ENCODE results near the gene BCL7A. TPM values are rescaled to one million over a fixed set of nuclear protein-coding genes. Genes with fewer than 3 reads are reported as not detected.
A peak's percentile ranks its signal among the peaks of the same experiment; 100 is the strongest.

The BCL7A gene
- total RNA-seq, 4 donors from 2014 or later: 0.75 to 6.8 (median 6.3) TPM

DNA sequence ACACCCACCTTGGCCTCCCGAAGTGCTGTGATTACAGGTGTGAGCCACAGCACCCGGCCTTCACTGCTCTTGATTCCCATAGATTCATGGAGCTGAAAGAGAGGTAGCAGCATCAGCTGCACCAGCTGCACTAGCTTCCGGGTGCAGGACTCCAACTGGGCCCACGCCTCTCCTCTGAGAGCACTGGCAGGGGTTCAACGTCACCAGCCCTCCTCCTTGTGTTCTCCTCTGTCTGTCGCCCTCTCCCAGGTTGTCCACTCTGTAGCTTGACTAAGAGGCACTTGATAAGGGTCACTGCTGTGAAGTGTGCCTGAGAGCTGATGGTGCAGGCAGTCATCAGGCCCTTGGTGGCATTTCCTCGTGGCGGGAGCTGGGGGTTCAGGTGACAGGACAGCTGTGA, 85.2 kb downstream of the BCL7A start:
- H3K27me3 ChIP-seq: no peaks in the 10 kb centered on the region
- no peak overlapping the region for H3K4me3 ChIP-seq
- WGBS, 2 donors (ENCODE audit: low coverage in 1 of 2): 33% methylated on average over 8 of the region's 8 CpGs; no CpG with 5 or more reads in 1 of the 2 donors
- H3K27ac ChIP-seq: peak overlapping the region; percentile 84 to 94 (median 88)
- intact Hi-C loops (cut with DNase I; ENCODE audit: low total_unique reads): no loop called here
- H3K36me3 ChIP-seq: no peaks in the 10 kb centered on the region
- TF ChIP-seq, protein P1, sequence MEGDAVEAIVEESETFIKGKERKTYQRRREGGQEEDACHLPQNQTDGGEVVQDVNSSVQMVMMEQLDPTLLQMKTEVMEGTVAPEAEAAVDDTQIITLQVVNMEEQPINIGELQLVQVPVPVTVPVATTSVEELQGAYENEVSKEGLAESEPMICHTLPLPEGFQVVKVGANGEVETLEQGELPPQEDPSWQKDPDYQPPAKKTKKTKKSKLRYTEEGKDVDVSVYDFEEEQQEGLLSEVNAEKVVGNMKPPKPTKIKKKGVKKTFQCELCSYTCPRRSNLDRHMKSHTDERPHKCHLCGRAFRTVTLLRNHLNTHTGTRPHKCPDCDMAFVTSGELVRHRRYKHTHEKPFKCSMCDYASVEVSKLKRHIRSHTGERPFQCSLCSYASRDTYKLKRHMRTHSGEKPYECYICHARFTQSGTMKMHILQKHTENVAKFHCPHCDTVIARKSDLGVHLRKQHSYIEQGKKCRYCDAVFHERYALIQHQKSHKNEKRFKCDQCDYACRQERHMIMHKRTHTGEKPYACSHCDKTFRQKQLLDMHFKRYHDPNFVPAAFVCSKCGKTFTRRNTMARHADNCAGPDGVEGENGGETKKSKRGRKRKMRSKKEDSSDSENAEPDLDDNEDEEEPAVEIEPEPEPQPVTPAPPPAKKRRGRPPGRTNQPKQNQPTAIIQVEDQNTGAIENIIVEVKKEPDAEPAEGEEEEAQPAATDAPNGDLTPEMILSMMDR (IDR thresholded peaks at IDR 0.05): no peak
- TF ChIP-seq POLR2AphosphoS5 (IDR thresholded peaks at IDR 0.05): peak in 1 of 3 donors; percentile 31
- H3K9me3 ChIP-seq: no peaks in the 10 kb centered on the region
- in situ Hi-C loops (cut with MboI; ENCODE audit: low pct_ligation_motif_present in 1 of 4, low pct_unique_long_range_greater_than_20kb in 1 of 4, low sequenced_read_pairs in 3 of 4): no loop called here
- DNase-seq: peak; percentile 81
- H3K4me1 ChIP-seq: peaks cover 60 to 98% (median 89%) of the 10 kb centered on the region in 4 donors

DNA sequence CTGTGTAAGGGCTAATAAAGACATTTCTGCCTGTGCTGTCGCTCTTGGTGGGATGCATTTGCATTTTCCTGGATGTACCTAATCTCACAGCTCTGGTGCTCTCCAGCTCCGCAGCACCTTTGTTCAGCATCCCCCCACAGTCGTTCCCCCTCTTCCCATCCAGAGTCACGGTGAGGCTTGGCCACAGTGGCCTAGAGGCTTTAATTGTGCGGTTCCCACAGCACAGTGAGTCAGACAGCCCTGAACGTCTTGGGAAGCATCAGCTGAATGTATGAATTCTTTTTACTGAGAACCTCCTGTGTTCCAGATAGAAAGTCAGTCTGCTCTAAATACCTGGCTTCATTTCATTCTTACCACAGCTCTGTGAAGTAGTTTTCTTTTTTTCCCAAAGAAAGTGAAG, 85.6 kb downstream of the BCL7A start:
- TF ChIP-seq, protein P1 (IDR thresholded peaks at IDR 0.05): no peak
- TF ChIP-seq EP300 (IDR thresholded peaks at IDR 0.05; ENCODE audit: low read depth) (no peak), POLR2A (IDR thresholded peaks at IDR 0.05) (no peak), POLR2AphosphoS5 (IDR thresholded peaks at IDR 0.05) (no peak)
- intact Hi-C loops (cut with DNase I; ENCODE audit: low total_unique reads): no loop called here
- 49% methylated on average over 6 of the region's 6 CpGs; no CpG with 5 or more reads in 1 of the 2 donors for WGBS, 2 donors (ENCODE audit: low coverage in 1 of 2)

DNA sequence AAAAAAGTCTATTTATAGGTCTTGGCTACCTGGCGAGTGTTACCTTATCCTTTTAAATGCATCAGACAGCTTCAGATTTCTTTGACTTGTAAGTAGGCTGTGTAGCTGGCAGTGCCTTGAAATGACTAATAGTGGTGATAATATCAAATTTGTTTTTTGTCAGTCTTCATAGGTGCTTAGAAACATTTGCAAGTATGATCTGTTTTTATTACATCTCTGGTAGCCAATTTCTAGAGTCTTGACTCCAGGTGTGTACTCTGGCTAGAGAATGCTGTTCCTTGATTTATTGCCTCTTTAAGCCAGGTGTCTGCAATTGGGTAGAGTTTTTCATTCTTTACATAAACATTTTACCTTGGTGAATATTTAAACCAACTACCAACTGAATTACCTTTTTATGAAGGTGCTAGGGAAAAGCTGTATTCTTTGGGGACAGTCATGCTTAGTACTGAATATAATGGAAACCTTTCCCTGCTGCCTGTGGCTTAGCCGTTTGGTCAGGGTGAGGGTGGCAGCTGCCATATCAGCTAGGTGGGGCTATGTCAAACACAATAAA, 89.5 kb downstream of the BCL7A start:
- in situ Hi-C loops (cut with MboI; ENCODE audit: low pct_ligation_motif_present in 1 of 4, low pct_unique_long_range_greater_than_20kb in 1 of 4, low sequenced_read_pairs in 3 of 4) (no loop called here), intact Hi-C loops (cut with DNase I; ENCODE audit: low total_unique reads) (no loop called here)
- 45 to 56% methylated on average over 1 to 2 of the region's 2 CpGs for WGBS, 2 donors (ENCODE audit: low coverage in 1 of 2)
- H3K4me1 ChIP-seq: peaks cover 42 to 96% (median 85%) of the 10 kb centered on the region in 4 donors
- DNase-seq: peak; percentile 71
- H3K27me3 ChIP-seq: no peaks in the 10 kb centered on the region
- TF ChIP-seq, protein P1 (IDR thresholded peaks at IDR 0.05): no peak
- TF ChIP-seq EP300 (IDR thresholded peaks at IDR 0.05; ENCODE audit: low read depth) (peak; percentile 36), POLR2AphosphoS5 (IDR thresholded peaks at IDR 0.05) (peak; percentile 17 to 72 (median 69)), POLR2A (IDR thresholded peaks at IDR 0.05) (peak; percentile 51)
- H3K4me3 ChIP-seq: no peak overlapping the region
- H3K27ac ChIP-seq: peak overlapping the region; percentile 84 to 94 (median 88)
- no peaks in the 10 kb centered on the region for H3K36me3 ChIP-seq
- no peaks in the 10 kb centered on the region for H3K9me3 ChIP-seq

More for the DNA sequence above, 85.6 kb downstream of the BCL7A start:
- no peaks in the 10 kb centered on the region for H3K36me3 ChIP-seq
- no peaks in the 10 kb centered on the region for H3K9me3 ChIP-seq
- H3K4me1 ChIP-seq: peaks cover 60 to 98% (median 88%) of the 10 kb centered on the region in 4 donors
- no peaks in the 10 kb centered on the region for H3K27me3 ChIP-seq
- DNase-seq: no peak
- peak overlapping the region; percentile 84 to 94 (median 88) for H3K27ac ChIP-seq
- in situ Hi-C loops (cut with MboI; ENCODE audit: low pct_ligation_motif_present in 1 of 4, low pct_unique_long_range_greater_than_20kb in 1 of 4, low sequenced_read_pairs in 3 of 4): no loop called here
- no peak overlapping the region for H3K4me3 ChIP-seq

Other genes with a start within 250 kb of the BCL7A start
- gene RHOF, start 228.2 kb upstream of the BCL7A start, total RNA-seq: 100 to 1,000 TPM in 3 of 4 donors, 10 to 100 TPM in 1; 14.9 to 251 (median 150) TPM
- gene SETD1B, start 217.9 kb upstream of the BCL7A start, total RNA-seq: 10 to 100 TPM; 13.4 to 39.6 (median 15.2) TPM
- under 1 TPM in 1 of 4 donors, not detected in 3; 0.41 TPM for gene HPD, start 163.0 kb upstream of the BCL7A start, total RNA-seq
- 10 to 100 TPM; 21.7 to 57.3 (median 46.2) TPM for gene PSMD9, start 133.1 kb upstream of the BCL7A start, total RNA-seq
- gene CFAP251, start 103.3 kb upstream of the BCL7A start, total RNA-seq: 1 to 10 TPM in 1 of 4 donors, under 1 TPM in 1, not detected in 2; 0.41 to 1.7 TPM
- 100 to 1,000 TPM in 3 of 4 donors, 10 to 100 TPM in 1; 99.5 to 302 (median 151) TPM for gene MLXIP, start 56.9 kb downstream of the BCL7A start, total RNA-seq
- not detected for gene IL31, start 152.3 kb downstream of the BCL7A start, total RNA-seq
- gene LRRC43, start 161.2 kb downstream of the BCL7A start, total RNA-seq: under 1 TPM in 1 of 4 donors, not detected in 3; 0.64 TPM
- 1 to 10 TPM in 1 of 4 donors, not detected in 3; 1.3 TPM for gene B3GNT4, start 181.8 kb downstream of the BCL7A start, total RNA-seq
- 100 to 1,000 TPM in 1 of 4 donors, 10 to 100 TPM in 3; 10.5 to 121 (median 54.3) TPM for gene DIABLO, start 204.2 kb downstream of the BCL7A start, total RNA-seq
- 10 to 100 TPM in 3 of 4 donors, 1 to 10 TPM in 1; 2.2 to 18.7 (median 16.3) TPM for gene VPS33A, start 244.6 kb downstream of the BCL7A start, total RNA-seq

Measured in transverse colon (tissue), 4 donors.